Kidney tubule cell (primary cell): Measurements from ENCODE around the gene DEPDC1B.
"Not testable (repeated sequence)": the region's sequence is repeated elsewhere in the genome, so short reads cannot be mapped to it uniquely, and the experiment has no call there.

Experiments used
- DNase-seq: peaks from one replicate; pipeline ENCODE4 v3.0.0-alpha.2; 2018; ENCODE audit warnings: low spot score

The DEPDC1B gene

GRCh38 chr5:60699609-60700415 is at the start of gene DEPDC1B:
TSS of gene DEPDC1B (minus strand) at chr5:60700166. CDS start at chr5:60700093, 73 bp downstream.
- DNase-seq: peak; percentile 93

- DNase-seq: no peak
Observed at GRCh38 chr5:60744682-60745081, 44.7 kb upstream of the DEPDC1B start.

GRCh38 chr5:60743511-60744314 is 43.7 kb upstream of the DEPDC1B start:
- no peak for DNase-seq

GRCh38 chr5:60740322-60740721 is 40.4 kb upstream of the DEPDC1B start:
- no peak for DNase-seq

GRCh38 chr5:60738933-60739332 is 39.0 kb upstream of the DEPDC1B start:
- DNase-seq: no peak

- no peak for DNase-seq
Observed at GRCh38 chr5:60738461-60738860, 38.5 kb upstream of the DEPDC1B start.

GRCh38 chr5:60730858-60731257 is 30.9 kb upstream of the DEPDC1B start:
- not testable (repeated sequence) for DNase-seq

GRCh38 chr5:60727033-60727679 is 27.2 kb upstream of the DEPDC1B start:
- peak; percentile 28 for DNase-seq

- DNase-seq: no peak
Observed at GRCh38 chr5:60724126-60724525, 24.2 kb upstream of the DEPDC1B start.

- DNase-seq: no peak
Observed at GRCh38 chr5:60722416-60722815, 22.4 kb upstream of the DEPDC1B start.

- DNase-seq: no peak
Observed at GRCh38 chr5:60719329-60719728, 19.4 kb upstream of the DEPDC1B start.

- DNase-seq: peak; percentile 63
Observed at GRCh38 chr5:60718166-60718892, 18.4 kb upstream of the DEPDC1B start.

GRCh38 chr5:60715201-60715928 is 15.4 kb upstream of the DEPDC1B start:
- not testable (repeated sequence) for DNase-seq

GRCh38 chr5:60712950-60713349 is 13.0 kb upstream of the DEPDC1B start:
- DNase-seq: no peak

- not testable (repeated sequence) for DNase-seq
Observed at GRCh38 chr5:60711892-60712291, 11.9 kb upstream of the DEPDC1B start.

GRCh38 chr5:60710362-60710761 is 10.4 kb upstream of the DEPDC1B start:
- DNase-seq: no peak

GRCh38 chr5:60705144-60705543 is 5.2 kb upstream of the DEPDC1B start:
- no peak for DNase-seq

- DNase-seq: peak; percentile 49
Observed at GRCh38 chr5:60703944-60704343, 4.0 kb upstream of the DEPDC1B start.

GRCh38 chr5:60701321-60701968 is 1.5 kb upstream of the DEPDC1B start:
- DNase-seq: peak; percentile 89

- no peak for DNase-seq
Observed at GRCh38 chr5:60700416-60700757, 421 bp upstream of the DEPDC1B start.

- DNase-seq: no peak
Observed at GRCh38 chr5:60699288-60699608, 718 bp downstream of the DEPDC1B start.
